MCF 10A (cell line): ENCODE data around the gene RMDN3. TPM values are rescaled to one million over a fixed set of nuclear protein-coding genes. Genes with fewer than 3 reads are reported as not detected.

ENCODE experiments used
- BruUV-seq: library from RNA; stranded (reverse); fragments of 400-500 nt; replicated peaks from 2 replicates; lab custom pipeline; 2021; lab: Mats Ljungman, UMichigan
- CTCF ChIA-PET: fragments of 300-600 bp; sonication (Branson Sonifier 250); formaldehyde crosslinking; extraction: SDS; loops from one replicate; lab custom pipeline; 2021; ENCODE audit warnings: antibody characterized with exemption, inconsistent platforms; lab: Yijun Ruan, JAX
- POLR2A ChIA-PET: fragments of 300-600, 350-650 bp; sonication (Branson Sonifier 250); formaldehyde crosslinking; extraction: SDS; loops from one replicate; lab custom pipeline; 2020; ENCODE audit warnings: antibody characterized with exemption, inconsistent platforms; lab: Yijun Ruan, JAX
- DNase-seq: peaks from one replicate; pipeline ENCODE4 v3.0.0-alpha.2; 2018; ENCODE audit not compliant: unreplicated experiment
- H3K27ac Mint-ChIP-seq: one replicate; pipeline ENCODE4 v1.8.0; 2022; ENCODE audit warnings: mild to moderate bottlenecking, low read depth, mixed read lengths; ENCODE audit not compliant: unreplicated experiment
- H3K27me3 Mint-ChIP-seq: one replicate; pipeline ENCODE4 v1.8.0; 2022; ENCODE audit warnings: mixed read lengths; ENCODE audit not compliant: insufficient read depth, unreplicated experiment
- H3K36me3 Mint-ChIP-seq: one replicate; pipeline ENCODE4 v1.8.0; 2022; ENCODE audit warnings: mild to moderate bottlenecking, moderate library complexity, mixed read lengths; ENCODE audit not compliant: insufficient read depth, unreplicated experiment
- H3K4me1 Mint-ChIP-seq: one replicate; pipeline ENCODE4 v1.8.0; 2022; ENCODE audit warnings: mixed read lengths; ENCODE audit not compliant: insufficient read depth, unreplicated experiment
- H3K4me3 Mint-ChIP-seq: one replicate; pipeline ENCODE4 v1.8.0; 2022; ENCODE audit warnings: mild to moderate bottlenecking, moderate library complexity, mixed read lengths; ENCODE audit not compliant: unreplicated experiment
- H3K9me3 Mint-ChIP-seq: one replicate; pipeline ENCODE4 v1.8.0; 2022; ENCODE audit warnings: mixed read lengths; ENCODE audit not compliant: unreplicated experiment
- intact Hi-C: fragments of 100-400 bp; cut with micrococcal nuclease; formaldehyde crosslinking; loops from 2 replicates; pipeline ENCODE4 v1.14.1; 2022
- total RNA-seq: library from RNA; stranded (reverse); gene quantifications from 2 replicates; pipeline ENCODE4 v1.2.3, GENCODE V29; 2022
- TF ChIP-seq, protein P1 (sequence below): fragments of 200-600 bp; IDR thresholded peaks from one replicate; pipeline ENCODE4 v1.8.0; 2022; ENCODE audit warnings: antibody characterized with exemption, mild to moderate bottlenecking; ENCODE audit not compliant: unreplicated experiment

The RMDN3 gene
- total RNA-seq, 1 experiment from 2014 or later: 36.1 TPM

GRCh38 chr15:40747685-40748631 lies 7.1 kb downstream of the RMDN3 start:
- peaks cover 39% of the 10 kb centered on the region for H3K36me3 Mint-ChIP-seq
- ChIA-PET POLR2A (interaction anchor here (0.6 to 3.8 kb wide), 6 partner anchors 18 to 1204 kb away, joined by 3 to 12 read pairs (median 5); partner anchors contain the start of genes C15orf62 and SPINT1), CTCF (interaction anchor here (0.6 to 4.3 kb wide), 15 partner anchors 17 to 242 kb away, joined by 3 to 27 read pairs (median 4); partner anchors contain the start of gene C15orf62)
- BruUV-seq: no TSS peak
- no peak overlapping the region for H3K4me3 Mint-ChIP-seq
- no peaks in the 10 kb centered on the region for H3K27me3 Mint-ChIP-seq
- peak overlapping the region; percentile 44 for H3K27ac Mint-ChIP-seq
- intact Hi-C loops: loop anchor here (2.0 to 5.0 kb wide), 2 partner anchors 21 to 109 kb away; partner anchors contain the start of gene C15orf62
- peak; percentile 44 for DNase-seq
- H3K4me1 Mint-ChIP-seq: peaks cover 7% of the 10 kb centered on the region
- TF ChIP-seq, protein P1, sequence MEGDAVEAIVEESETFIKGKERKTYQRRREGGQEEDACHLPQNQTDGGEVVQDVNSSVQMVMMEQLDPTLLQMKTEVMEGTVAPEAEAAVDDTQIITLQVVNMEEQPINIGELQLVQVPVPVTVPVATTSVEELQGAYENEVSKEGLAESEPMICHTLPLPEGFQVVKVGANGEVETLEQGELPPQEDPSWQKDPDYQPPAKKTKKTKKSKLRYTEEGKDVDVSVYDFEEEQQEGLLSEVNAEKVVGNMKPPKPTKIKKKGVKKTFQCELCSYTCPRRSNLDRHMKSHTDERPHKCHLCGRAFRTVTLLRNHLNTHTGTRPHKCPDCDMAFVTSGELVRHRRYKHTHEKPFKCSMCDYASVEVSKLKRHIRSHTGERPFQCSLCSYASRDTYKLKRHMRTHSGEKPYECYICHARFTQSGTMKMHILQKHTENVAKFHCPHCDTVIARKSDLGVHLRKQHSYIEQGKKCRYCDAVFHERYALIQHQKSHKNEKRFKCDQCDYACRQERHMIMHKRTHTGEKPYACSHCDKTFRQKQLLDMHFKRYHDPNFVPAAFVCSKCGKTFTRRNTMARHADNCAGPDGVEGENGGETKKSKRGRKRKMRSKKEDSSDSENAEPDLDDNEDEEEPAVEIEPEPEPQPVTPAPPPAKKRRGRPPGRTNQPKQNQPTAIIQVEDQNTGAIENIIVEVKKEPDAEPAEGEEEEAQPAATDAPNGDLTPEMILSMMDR: no peak
- H3K9me3 Mint-ChIP-seq: no peaks in the 10 kb centered on the region

GRCh38 chr15:40746916-40747418 lies 8.1 kb downstream of the RMDN3 start:
- DNase-seq: peak; percentile 11
- CTCF ChIA-PET: interaction anchor here (0.5 to 4.3 kb wide), 21 partner anchors 10 to 309 kb away, joined by 3 to 27 read pairs (median 3); partner anchors contain the start of gene C15orf62
- BruUV-seq: no TSS peak
- Mint-ChIP-seq H3K4me3 (no peak overlapping the region), H3K36me3 (peaks cover 49% of the 10 kb centered on the region), H3K4me1 (peaks cover 7% of the 10 kb centered on the region), H3K9me3 (no peaks in the 10 kb centered on the region), H3K27ac (no peak overlapping the region), H3K27me3 (no peaks in the 10 kb centered on the region)
- intact Hi-C loops: loop anchor here (1.0 to 5.0 kb wide), 4 partner anchors 22 to 147 kb away; partner anchors contain the start of genes C15orf62 and VPS18
- TF ChIP-seq, protein P1: no peak
- POLR2A ChIA-PET: interaction anchor here (0.5 to 3.8 kb wide), 8 partner anchors 9 to 502 kb away, joined by 3 to 12 read pairs (median 4); partner anchors contain the start of genes C15orf62 and SPINT1

DNA sequence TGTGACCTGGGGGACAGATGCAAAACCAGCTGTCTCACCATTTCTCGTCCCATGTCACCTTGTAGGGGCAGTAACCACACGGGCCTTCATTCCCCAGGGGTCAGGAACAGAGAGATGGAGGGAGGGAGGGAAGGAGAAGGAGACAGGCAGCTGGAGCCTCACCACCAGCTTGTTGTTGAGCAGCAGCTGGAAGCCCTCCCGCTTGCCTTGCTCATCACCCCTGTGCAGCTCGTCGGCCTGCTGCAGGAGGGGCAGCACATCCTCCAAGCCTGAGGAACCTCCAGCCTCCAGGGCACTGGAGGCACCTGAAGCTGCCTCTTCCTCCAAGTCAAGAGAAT lies 10.3 kb downstream of the RMDN3 start:
- Mint-ChIP-seq H3K4me1 (peaks cover 7% of the 10 kb centered on the region), H3K36me3 (peaks cover 59% of the 10 kb centered on the region), H3K27ac (no peak overlapping the region), H3K4me3 (no peak overlapping the region), H3K9me3 (no peaks in the 10 kb centered on the region), H3K27me3 (no peaks in the 10 kb centered on the region)
- TF ChIP-seq, protein P1: no peak
- CTCF ChIA-PET: interaction anchor here (0.6 to 1.9 kb wide), 12 partner anchors 12 to 201 kb away, joined by 3 to 10 read pairs (median 4); partner anchors contain the start of genes VPS18 and ZFYVE19
- intact Hi-C loops: loop anchor here (5.0 kb wide), 1 partner anchor 113 kb away; no protein-coding TSS in a partner anchor
- POLR2A ChIA-PET: interaction anchor here (1.0 to 2.0 kb wide), 7 partner anchors 8 to 100 kb away, joined by 3 to 14 read pairs (median 4); partner anchors contain the start of genes C15orf62, GCHFR and RAD51
- no TSS peak for BruUV-seq
- DNase-seq: no peak
